ENCODE measurements around the gene ZNF488.

Gene ZNF488

GRCh38 chr10:47378606-47379444 is 5.3 kb downstream of the ZNF488 start:
- no peaks in the 10 kb centered on the region for H3K36me3 ChIP-seq (ENCODE audit: control insufficient read depth, insufficient read depth, low read length)
- H3K4me1 ChIP-seq (ENCODE audit: control insufficient read depth, insufficient read depth, low read length), result peaks cover 41% of the 10 kb centered on the region
- H3K9ac ChIP-seq (ENCODE audit: low read length), result no peak overlapping the region
- H3K27me3 ChIP-seq (ENCODE audit: control insufficient read depth, insufficient read depth, low read length), result no peaks in the 10 kb centered on the region
- H3K9me3 ChIP-seq (ENCODE audit: control insufficient read depth, low read length), result no peaks in the 10 kb centered on the region
- H3K4me3 ChIP-seq (ENCODE audit: low read length), result no peak overlapping the region

- peaks cover 34% of the 10 kb centered on the region for H3K4me1 ChIP-seq (ENCODE audit: control insufficient read depth, insufficient read depth, low read length)
Observed at GRCh38 chr10:47378183-47378510, 5.9 kb downstream of the ZNF488 start.

GRCh38 chr10:47376522-47377220 is 7.4 kb downstream of the ZNF488 start:
- H3K36me3 ChIP-seq (ENCODE audit: control insufficient read depth, insufficient read depth, low read length), result no peaks in the 10 kb centered on the region
- H3K4me3 ChIP-seq (ENCODE audit: low read length), result no peak overlapping the region
- peaks cover 29% of the 10 kb centered on the region for H3K4me1 ChIP-seq (ENCODE audit: control insufficient read depth, insufficient read depth, low read length)
- H3K9me3 ChIP-seq (ENCODE audit: control insufficient read depth, low read length), result no peaks in the 10 kb centered on the region
- no peaks in the 10 kb centered on the region for H3K27me3 ChIP-seq (ENCODE audit: control insufficient read depth, insufficient read depth, low read length)
- H3K9ac ChIP-seq (ENCODE audit: low read length), result no peak overlapping the region

More at GRCh38 chr10:47378183-47378510, 5.9 kb downstream of the ZNF488 start:
- no peak overlapping the region for H3K4me3 ChIP-seq (ENCODE audit: low read length)
- H3K9me3 ChIP-seq (ENCODE audit: control insufficient read depth, low read length), result no peaks in the 10 kb centered on the region
- H3K9ac ChIP-seq (ENCODE audit: low read length), result no peak overlapping the region
- no peaks in the 10 kb centered on the region for H3K36me3 ChIP-seq (ENCODE audit: control insufficient read depth, insufficient read depth, low read length)
- no peaks in the 10 kb centered on the region for H3K27me3 ChIP-seq (ENCODE audit: control insufficient read depth, insufficient read depth, low read length)

GRCh38 chr10:47374611-47375536 is 9.2 kb downstream of the ZNF488 start:
- no peak overlapping the region for H3K9ac ChIP-seq (ENCODE audit: low read length)
- no peaks in the 10 kb centered on the region for H3K36me3 ChIP-seq (ENCODE audit: control insufficient read depth, insufficient read depth, low read length)
- no peak overlapping the region for H3K4me3 ChIP-seq (ENCODE audit: low read length)
- H3K27me3 ChIP-seq (ENCODE audit: control insufficient read depth, insufficient read depth, low read length), result no peaks in the 10 kb centered on the region
- peaks cover 14% of the 10 kb centered on the region for H3K4me1 ChIP-seq (ENCODE audit: control insufficient read depth, insufficient read depth, low read length)
- no peaks in the 10 kb centered on the region for H3K9me3 ChIP-seq (ENCODE audit: control insufficient read depth, low read length)

- no peaks in the 10 kb centered on the region for H3K27me3 ChIP-seq (ENCODE audit: control insufficient read depth, insufficient read depth, low read length)
- H3K4me3 ChIP-seq (ENCODE audit: low read length), result no peak overlapping the region
- peaks cover 9% of the 10 kb centered on the region for H3K4me1 ChIP-seq (ENCODE audit: control insufficient read depth, insufficient read depth, low read length)
- H3K36me3 ChIP-seq (ENCODE audit: control insufficient read depth, insufficient read depth, low read length), result no peaks in the 10 kb centered on the region
- H3K9ac ChIP-seq (ENCODE audit: low read length), result no peak overlapping the region
- no peaks in the 10 kb centered on the region for H3K9me3 ChIP-seq (ENCODE audit: control insufficient read depth, low read length)
Observed at GRCh38 chr10:47372726-47373125, 11.4 kb downstream of the ZNF488 start.

GRCh38 chr10:47371629-47372485 is 12.2 kb downstream of the ZNF488 start:
- Histone ChIP-seq H3K4me1 (ENCODE audit: control insufficient read depth, insufficient read depth, low read length) (peaks cover 1% of the 10 kb centered on the region), H3K9ac (ENCODE audit: low read length) (no peak overlapping the region), H3K36me3 (ENCODE audit: control insufficient read depth, insufficient read depth, low read length) (no peaks in the 10 kb centered on the region), H3K9me3 (ENCODE audit: control insufficient read depth, low read length) (no peaks in the 10 kb centered on the region), H3K4me3 (ENCODE audit: low read length) (no peak overlapping the region), H3K27me3 (ENCODE audit: control insufficient read depth, insufficient read depth, low read length) (no peaks in the 10 kb centered on the region)

GRCh38 chr10:47370878-47371277 is 13.2 kb downstream of the ZNF488 start:
- no peak overlapping the region for H3K4me3 ChIP-seq (ENCODE audit: low read length)
- H3K9ac ChIP-seq (ENCODE audit: low read length), result no peak overlapping the region
- H3K4me1 ChIP-seq (ENCODE audit: control insufficient read depth, insufficient read depth, low read length), result no peaks in the 10 kb centered on the region
- no peaks in the 10 kb centered on the region for H3K36me3 ChIP-seq (ENCODE audit: control insufficient read depth, insufficient read depth, low read length)
- no peaks in the 10 kb centered on the region for H3K9me3 ChIP-seq (ENCODE audit: control insufficient read depth, low read length)
- no peaks in the 10 kb centered on the region for H3K27me3 ChIP-seq (ENCODE audit: control insufficient read depth, insufficient read depth, low read length)

GRCh38 chr10:47370015-47370767 is 13.9 kb downstream of the ZNF488 start:
- H3K9ac ChIP-seq (ENCODE audit: low read length), result no peak overlapping the region
- no peaks in the 10 kb centered on the region for H3K4me1 ChIP-seq (ENCODE audit: control insufficient read depth, insufficient read depth, low read length)
- no peaks in the 10 kb centered on the region for H3K36me3 ChIP-seq (ENCODE audit: control insufficient read depth, insufficient read depth, low read length)
- no peak overlapping the region for H3K4me3 ChIP-seq (ENCODE audit: low read length)
- no peaks in the 10 kb centered on the region for H3K27me3 ChIP-seq (ENCODE audit: control insufficient read depth, insufficient read depth, low read length)
- H3K9me3 ChIP-seq (ENCODE audit: control insufficient read depth, low read length), result no peaks in the 10 kb centered on the region

- no peaks in the 10 kb centered on the region for H3K4me1 ChIP-seq (ENCODE audit: control insufficient read depth, insufficient read depth, low read length)
- no peaks in the 10 kb centered on the region for H3K27me3 ChIP-seq (ENCODE audit: control insufficient read depth, insufficient read depth, low read length)
- H3K9me3 ChIP-seq (ENCODE audit: control insufficient read depth, low read length), result no peaks in the 10 kb centered on the region
- H3K9ac ChIP-seq (ENCODE audit: low read length), result no peak overlapping the region
- H3K4me3 ChIP-seq (ENCODE audit: low read length), result no peak overlapping the region
- H3K36me3 ChIP-seq (ENCODE audit: control insufficient read depth, insufficient read depth, low read length), result no peaks in the 10 kb centered on the region
Observed at GRCh38 chr10:47369251-47369894, 14.7 kb downstream of the ZNF488 start.

GRCh38 chr10:47368431-47369180 is 15.5 kb downstream of the ZNF488 start:
- Histone ChIP-seq H3K27me3 (ENCODE audit: control insufficient read depth, insufficient read depth, low read length) (no peaks in the 10 kb centered on the region), H3K9ac (ENCODE audit: low read length) (no peak overlapping the region), H3K36me3 (ENCODE audit: control insufficient read depth, insufficient read depth, low read length) (no peaks in the 10 kb centered on the region), H3K4me1 (ENCODE audit: control insufficient read depth, insufficient read depth, low read length) (no peaks in the 10 kb centered on the region), H3K4me3 (ENCODE audit: low read length) (no peak overlapping the region), H3K9me3 (ENCODE audit: control insufficient read depth, low read length) (no peaks in the 10 kb centered on the region)

All from mucosa of stomach (tissue), 1 donor.